ENCODE results near the gene ADARB2. TPM values are rescaled to one million over a fixed set of nuclear protein-coding genes. Genes with fewer than 3 reads are reported as not detected.

ADARB2 gene
- total RNA-seq, 3 donors from 2014 or later = 0.03 to 0.05 TPM; not detected in 1

DNA sequence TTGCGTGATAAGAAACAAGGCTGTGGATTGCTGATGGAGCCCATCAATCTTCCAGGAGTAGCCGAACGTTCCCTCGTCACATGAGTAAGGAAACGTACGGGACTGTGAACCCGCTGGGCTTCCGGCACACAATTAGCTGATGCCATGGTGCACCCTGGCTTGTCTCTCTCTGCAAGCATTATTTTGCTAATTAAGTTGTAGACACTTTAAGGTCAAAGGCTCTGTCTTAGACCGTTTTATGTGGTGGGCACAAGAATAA lies 50.9 kb downstream of the ADARB2 start:
- DNase-seq = no peak
- H3K36me3 Mint-ChIP-seq (ENCODE audit: insufficient read depth) = no peaks in the 10 kb centered on the region
- H3K4me3 Mint-ChIP-seq = no peak overlapping the region
- H3K27me3 Mint-ChIP-seq (ENCODE audit: low read depth) = peaks cover 22% of the 10 kb centered on the region
- H3K4me1 Mint-ChIP-seq (ENCODE audit: low read depth) = no peaks in the 10 kb centered on the region
- ATAC-seq = no peak
- H3K9me3 Mint-ChIP-seq = no peaks in the 10 kb centered on the region

DNA sequence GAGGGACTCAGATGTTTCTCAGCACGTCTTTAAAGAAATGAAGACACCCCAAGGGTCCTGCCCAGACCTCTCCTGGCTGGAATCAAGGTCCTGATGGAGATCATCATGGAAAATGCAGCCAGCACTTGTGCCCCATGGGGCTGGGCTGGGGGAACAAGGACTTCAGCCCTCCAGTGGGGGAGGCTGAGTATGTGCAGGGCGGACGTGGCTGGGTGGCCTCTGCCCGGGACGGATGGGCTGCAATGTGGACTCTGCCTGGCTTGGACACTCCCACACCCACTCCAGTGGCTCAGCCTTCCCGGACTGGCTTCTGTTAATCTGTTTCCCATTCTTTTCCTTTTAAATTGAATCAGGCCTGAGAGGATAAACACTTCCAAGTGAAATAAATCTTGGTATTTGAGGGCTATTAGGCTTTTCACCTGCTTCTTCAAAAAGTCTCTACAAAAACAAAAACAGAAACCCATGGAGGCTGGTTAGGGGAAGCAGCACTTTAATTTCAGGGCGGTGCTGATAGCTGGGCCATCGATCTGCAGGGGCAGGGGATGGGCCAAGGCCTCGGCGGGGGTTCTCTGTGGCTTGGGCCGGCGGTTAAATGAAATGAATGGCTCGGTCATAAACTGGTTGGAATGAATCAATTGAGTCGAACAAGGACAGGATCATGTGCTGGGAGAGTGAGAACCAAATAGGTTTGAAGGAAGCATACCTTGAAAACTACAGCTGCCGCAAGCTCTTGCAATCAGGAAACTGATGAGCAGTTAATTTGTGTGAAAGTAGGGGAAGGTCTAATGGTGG lies 51.4 kb downstream of the ADARB2 start:
- DNase-seq = no peak
- ATAC-seq = no peak
- peaks cover 20% of the 10 kb centered on the region for H3K27me3 Mint-ChIP-seq (ENCODE audit: low read depth)
- H3K4me3 Mint-ChIP-seq = no peak overlapping the region
- no peaks in the 10 kb centered on the region for H3K36me3 Mint-ChIP-seq (ENCODE audit: insufficient read depth)
- H3K4me1 Mint-ChIP-seq (ENCODE audit: low read depth) = no peaks in the 10 kb centered on the region
- no peaks in the 10 kb centered on the region for H3K9me3 Mint-ChIP-seq

GRCh38 chr10:1684991-1685390 lies 52.3 kb downstream of the ADARB2 start:
- Mint-ChIP-seq H3K4me1 (ENCODE audit: low read depth) (no peaks in the 10 kb centered on the region), H3K9me3 (no peaks in the 10 kb centered on the region), H3K36me3 (ENCODE audit: insufficient read depth) (no peaks in the 10 kb centered on the region), H3K27me3 (ENCODE audit: low read depth) (peaks cover 16% of the 10 kb centered on the region), H3K4me3 (no peak overlapping the region)
- ATAC-seq = no peak
- DNase-seq = no peak

- Mint-ChIP-seq H3K9me3 (no peaks in the 10 kb centered on the region), H3K36me3 (ENCODE audit: insufficient read depth) (no peaks in the 10 kb centered on the region), H3K27me3 (ENCODE audit: low read depth) (peaks cover 19% of the 10 kb centered on the region), H3K4me1 (ENCODE audit: low read depth) (no peaks in the 10 kb centered on the region), H3K4me3 (no peak overlapping the region)
- DNase-seq (no peak), ATAC-seq (no peak)
Measured at GRCh38 chr10:1683649-1684048, 53.7 kb downstream of the ADARB2 start.

- H3K4me3 Mint-ChIP-seq = no peak overlapping the region
Measured at GRCh38 chr10:1679821-1680650, 57.3 kb downstream of the ADARB2 start.

GRCh38 chr10:1678084-1678483 lies 59.2 kb downstream of the ADARB2 start:
- H3K27me3 Mint-ChIP-seq (ENCODE audit: low read depth) = peaks cover 9% of the 10 kb centered on the region
- H3K4me1 Mint-ChIP-seq (ENCODE audit: low read depth) = peaks cover 2% of the 10 kb centered on the region
- ATAC-seq = no peak

More at GRCh38 chr10:1679821-1680650, 57.3 kb downstream of the ADARB2 start:
- ATAC-seq = no peak
- no peaks in the 10 kb centered on the region for H3K9me3 Mint-ChIP-seq
- DNase-seq = no peak
- H3K36me3 Mint-ChIP-seq (ENCODE audit: insufficient read depth) = no peaks in the 10 kb centered on the region
- H3K27me3 Mint-ChIP-seq (ENCODE audit: low read depth) = peaks cover 10% of the 10 kb centered on the region
- no peaks in the 10 kb centered on the region for H3K4me1 Mint-ChIP-seq (ENCODE audit: low read depth)

GRCh38 chr10:1677307-1677939 lies 59.9 kb downstream of the ADARB2 start:
- Mint-ChIP-seq H3K36me3 (ENCODE audit: insufficient read depth) (no peaks in the 10 kb centered on the region), H3K4me3 (no peak overlapping the region), H3K9me3 (no peaks in the 10 kb centered on the region), H3K27me3 (ENCODE audit: low read depth) (peaks cover 6% of the 10 kb centered on the region), H3K4me1 (ENCODE audit: low read depth) (peaks cover 2% of the 10 kb centered on the region)
- DNase-seq = no peak
- ATAC-seq = no peak

More at GRCh38 chr10:1678084-1678483, 59.2 kb downstream of the ADARB2 start:
- DNase-seq = no peak
- Mint-ChIP-seq H3K4me3 (no peak overlapping the region), H3K36me3 (ENCODE audit: insufficient read depth) (no peaks in the 10 kb centered on the region), H3K9me3 (no peaks in the 10 kb centered on the region)

DNA sequence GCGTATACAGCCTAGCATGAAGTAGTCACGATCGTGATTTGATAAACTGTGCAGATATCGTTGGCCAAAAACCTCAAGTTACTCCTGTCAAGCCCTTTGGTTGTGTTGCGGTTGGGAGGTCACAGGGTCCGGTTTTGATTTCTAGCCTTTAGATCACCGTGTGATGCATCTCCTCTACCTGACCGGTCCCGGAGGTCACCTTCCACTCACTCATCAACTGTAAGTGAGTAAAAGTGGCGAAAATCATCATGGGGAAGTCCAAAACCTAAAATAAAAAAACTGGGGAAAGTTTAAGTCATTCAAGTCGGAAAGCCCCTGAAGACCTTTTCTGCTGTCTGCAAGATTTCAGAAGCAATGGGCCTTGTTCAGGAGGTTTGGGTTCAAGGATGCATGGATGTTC lies 62.8 kb downstream of the ADARB2 start:
- DNase-seq (no peak), ATAC-seq (peak in 1 of 2 donors; percentile 30)
- peaks cover 5% of the 10 kb centered on the region for H3K27me3 Mint-ChIP-seq (ENCODE audit: low read depth)
- no peaks in the 10 kb centered on the region for H3K9me3 Mint-ChIP-seq
- no peak overlapping the region for H3K4me3 Mint-ChIP-seq
- no peaks in the 10 kb centered on the region for H3K36me3 Mint-ChIP-seq (ENCODE audit: insufficient read depth)
- peaks cover 2% of the 10 kb centered on the region for H3K4me1 Mint-ChIP-seq (ENCODE audit: low read depth)

DNA sequence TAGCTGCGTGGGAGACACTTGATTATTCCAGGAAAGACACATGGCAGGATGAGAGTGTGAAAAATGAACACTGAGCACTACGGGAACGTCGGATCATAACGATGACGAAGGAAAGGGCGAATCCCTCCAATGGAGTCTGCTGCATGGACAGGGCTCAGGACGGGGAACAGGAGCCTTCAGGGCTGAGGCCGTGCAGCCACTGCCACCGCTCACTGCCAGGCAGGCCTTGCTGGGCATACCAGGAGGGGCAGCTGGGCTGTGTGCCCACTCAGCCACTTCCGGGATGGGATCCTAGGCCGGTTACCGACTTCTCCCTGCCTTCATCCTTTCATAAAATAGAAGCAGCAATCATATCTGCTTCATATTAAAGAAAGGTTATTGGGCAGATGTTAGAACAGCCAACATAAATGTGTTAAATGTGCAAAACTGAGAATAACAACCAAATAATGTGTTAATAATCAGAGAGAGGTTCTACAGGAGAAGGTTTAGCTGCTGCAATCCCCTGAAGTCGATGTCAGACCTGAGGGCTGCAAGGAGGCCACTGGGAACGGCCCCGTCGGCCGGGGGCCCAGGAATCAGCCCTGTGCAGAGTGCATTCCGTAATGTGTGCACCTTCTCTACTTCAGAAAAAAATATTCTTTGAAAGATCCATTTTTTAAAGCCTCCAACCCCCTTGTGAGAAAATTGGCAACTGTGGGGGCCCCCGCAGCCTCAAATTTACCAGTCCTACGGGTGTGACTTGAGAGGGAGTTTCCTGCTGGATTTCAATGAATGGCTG lies 63.6 kb downstream of the ADARB2 start:
- Mint-ChIP-seq H3K9me3 (no peaks in the 10 kb centered on the region), H3K27me3 (ENCODE audit: low read depth) (peaks cover 5% of the 10 kb centered on the region), H3K36me3 (ENCODE audit: insufficient read depth) (no peaks in the 10 kb centered on the region), H3K4me1 (ENCODE audit: low read depth) (peaks cover 2% of the 10 kb centered on the region), H3K4me3 (no peak overlapping the region)
- ATAC-seq (no peak), DNase-seq (no peak)

- ATAC-seq = no peak
- H3K4me1 Mint-ChIP-seq (ENCODE audit: low read depth) = peaks cover 2% of the 10 kb centered on the region
- H3K9me3 Mint-ChIP-seq = no peaks in the 10 kb centered on the region
- H3K27me3 Mint-ChIP-seq (ENCODE audit: low read depth) = peaks cover 5% of the 10 kb centered on the region
- H3K4me3 Mint-ChIP-seq = no peak overlapping the region
- no peak for DNase-seq
- H3K36me3 Mint-ChIP-seq (ENCODE audit: insufficient read depth) = no peaks in the 10 kb centered on the region
Measured at GRCh38 chr10:1672001-1672781, 65.1 kb downstream of the ADARB2 start.

GRCh38 chr10:1671366-1672000 lies 65.8 kb downstream of the ADARB2 start:
- no peak for ATAC-seq
- Mint-ChIP-seq H3K4me1 (ENCODE audit: low read depth) (peaks cover 2% of the 10 kb centered on the region), H3K36me3 (ENCODE audit: insufficient read depth) (no peaks in the 10 kb centered on the region)

DNA sequence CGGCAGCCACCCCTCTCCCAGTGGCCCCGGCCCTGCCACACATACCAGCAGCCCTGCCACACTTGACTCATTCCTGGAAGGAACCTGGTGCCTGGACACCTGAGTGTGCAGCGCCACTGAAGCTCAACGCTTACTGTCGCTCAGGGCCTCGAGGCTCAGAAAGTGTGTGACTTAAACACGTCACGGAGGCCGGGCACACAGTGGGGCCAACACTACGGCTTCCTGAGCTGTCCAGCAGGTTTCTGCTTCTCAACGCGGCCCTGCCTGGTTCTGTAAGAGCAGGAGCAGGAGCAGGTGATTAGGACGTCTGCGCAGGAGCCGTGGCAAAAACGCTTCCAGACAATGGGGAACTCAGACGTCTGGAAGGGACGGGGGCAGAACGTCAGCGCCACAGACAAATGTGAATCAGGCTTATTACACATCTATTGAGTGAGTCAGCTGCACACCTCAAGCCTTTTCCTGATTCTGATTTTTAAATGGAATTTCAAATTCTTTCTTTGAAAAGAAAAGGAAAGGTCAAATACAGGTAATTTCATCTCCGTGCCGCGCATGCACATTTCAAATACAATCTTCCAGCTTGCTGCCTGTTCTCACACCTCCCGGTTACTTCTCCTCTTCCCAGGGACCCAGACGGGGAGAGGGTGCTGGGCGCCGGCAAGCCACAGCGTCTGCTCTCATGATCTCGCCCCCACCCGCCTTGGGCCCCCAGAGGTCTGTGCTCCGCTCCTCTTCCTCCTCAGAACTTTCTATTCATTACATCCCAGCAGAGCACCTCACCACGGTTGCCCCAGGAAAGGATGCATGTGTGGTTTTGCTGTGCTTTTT lies 66.6 kb downstream of the ADARB2 start:
- no peak for ATAC-seq
- Mint-ChIP-seq H3K4me1 (ENCODE audit: low read depth) (peaks cover 2% of the 10 kb centered on the region), H3K36me3 (ENCODE audit: insufficient read depth) (no peaks in the 10 kb centered on the region), H3K9me3 (no peaks in the 10 kb centered on the region), H3K27me3 (ENCODE audit: low read depth) (peaks cover 5% of the 10 kb centered on the region), H3K4me3 (no peak overlapping the region)
- no peak for DNase-seq

More at GRCh38 chr10:1671366-1672000, 65.8 kb downstream of the ADARB2 start:
- Mint-ChIP-seq H3K27me3 (ENCODE audit: low read depth) (peaks cover 5% of the 10 kb centered on the region), H3K4me3 (no peak overlapping the region), H3K9me3 (no peaks in the 10 kb centered on the region)
- no peak for DNase-seq
